ENCODE measurements around the gene TCERG1L.

Gene TCERG1L

DNA sequence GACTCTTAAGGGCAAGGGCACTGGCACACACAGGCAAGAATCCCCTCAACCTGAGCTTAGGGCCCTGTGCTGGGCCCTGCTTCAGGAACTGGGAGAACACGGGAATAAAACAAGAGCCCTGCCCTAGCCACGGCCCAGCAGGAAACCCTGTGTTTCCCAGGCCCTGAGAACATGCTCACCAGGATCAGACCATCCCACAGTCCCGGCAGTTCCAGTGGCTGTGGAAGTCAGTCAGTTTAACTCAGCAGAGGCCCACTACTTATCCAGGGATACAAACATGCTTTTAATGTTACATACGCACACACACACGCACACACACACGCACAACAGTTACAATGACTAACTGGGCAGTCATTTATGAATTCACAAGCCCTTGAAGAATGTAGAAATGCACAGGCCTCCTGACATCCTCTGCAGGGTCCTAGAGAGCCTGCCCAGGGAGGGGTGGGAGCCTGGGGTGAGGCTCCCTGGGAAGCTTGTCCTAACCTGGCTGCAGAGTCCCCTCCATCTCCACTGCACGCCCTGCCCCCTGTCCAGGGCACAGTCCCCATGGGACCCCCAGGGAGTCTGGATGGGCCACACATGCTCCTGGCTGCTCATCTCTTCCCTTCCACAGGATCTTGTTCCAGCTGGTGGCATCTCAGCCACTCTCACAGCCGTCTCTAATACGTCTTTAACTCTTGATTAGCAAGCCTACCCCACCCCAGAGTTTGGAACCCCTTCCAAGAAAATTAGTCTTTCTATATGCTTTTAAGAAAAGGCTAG is 97.6 kb downstream of the TCERG1L start:
- Histone ChIP-seq H3K36me3 (ENCODE audit: control insufficient read depth, insufficient read depth, low read length) (no peaks in the 10 kb centered on the region), H3K9me3 (ENCODE audit: control insufficient read depth, low read length) (no peaks in the 10 kb centered on the region), H3K4me3 (ENCODE audit: low read depth, low read length) (no peak overlapping the region), H3K9ac (no peak overlapping the region), H2AFZ (no peak overlapping the region), H3K27me3 (ENCODE audit: control insufficient read depth, insufficient read depth, low read length) (no peaks in the 10 kb centered on the region), H3K4me1 (peaks cover 7% of the 10 kb centered on the region), H3K27ac (no peak overlapping the region), H3K79me2 (no peaks in the 10 kb centered on the region), H3K4me2 (ENCODE audit: low read length) (no peak overlapping the region)
- TF ChIP-seq, protein P1, sequence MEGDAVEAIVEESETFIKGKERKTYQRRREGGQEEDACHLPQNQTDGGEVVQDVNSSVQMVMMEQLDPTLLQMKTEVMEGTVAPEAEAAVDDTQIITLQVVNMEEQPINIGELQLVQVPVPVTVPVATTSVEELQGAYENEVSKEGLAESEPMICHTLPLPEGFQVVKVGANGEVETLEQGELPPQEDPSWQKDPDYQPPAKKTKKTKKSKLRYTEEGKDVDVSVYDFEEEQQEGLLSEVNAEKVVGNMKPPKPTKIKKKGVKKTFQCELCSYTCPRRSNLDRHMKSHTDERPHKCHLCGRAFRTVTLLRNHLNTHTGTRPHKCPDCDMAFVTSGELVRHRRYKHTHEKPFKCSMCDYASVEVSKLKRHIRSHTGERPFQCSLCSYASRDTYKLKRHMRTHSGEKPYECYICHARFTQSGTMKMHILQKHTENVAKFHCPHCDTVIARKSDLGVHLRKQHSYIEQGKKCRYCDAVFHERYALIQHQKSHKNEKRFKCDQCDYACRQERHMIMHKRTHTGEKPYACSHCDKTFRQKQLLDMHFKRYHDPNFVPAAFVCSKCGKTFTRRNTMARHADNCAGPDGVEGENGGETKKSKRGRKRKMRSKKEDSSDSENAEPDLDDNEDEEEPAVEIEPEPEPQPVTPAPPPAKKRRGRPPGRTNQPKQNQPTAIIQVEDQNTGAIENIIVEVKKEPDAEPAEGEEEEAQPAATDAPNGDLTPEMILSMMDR (IDR thresholded peaks at IDR 0.05): no peak

DNA sequence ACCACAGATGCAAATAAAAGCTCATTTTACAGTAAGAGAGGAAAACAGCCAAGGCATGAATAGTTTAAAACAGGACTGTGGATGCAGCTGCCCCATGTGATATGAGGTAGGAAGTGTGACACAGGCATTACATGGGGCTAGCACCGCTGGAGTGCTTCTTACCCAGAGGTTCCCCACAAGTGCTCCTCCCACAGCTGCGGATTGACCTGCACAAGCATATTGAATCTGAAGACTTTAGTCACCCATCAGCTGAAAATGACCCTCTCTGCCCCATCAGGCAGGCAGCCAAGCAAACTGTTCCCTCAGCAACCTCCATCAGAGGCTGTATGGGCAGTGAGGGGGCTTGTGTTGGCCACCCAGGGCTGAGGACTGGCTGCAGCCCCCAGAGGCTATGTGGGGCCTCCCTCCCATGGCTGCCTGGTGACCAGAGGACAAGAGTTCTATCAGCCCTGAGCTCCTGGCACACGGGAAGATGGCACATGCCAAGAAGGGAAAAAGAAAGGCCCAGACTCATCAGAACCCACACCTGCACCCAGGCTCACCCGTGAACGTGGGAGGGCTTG is 98.7 kb downstream of the TCERG1L start:
- Histone ChIP-seq H3K4me3 (ENCODE audit: low read depth, low read length) (no peak overlapping the region), H3K9ac (no peak overlapping the region), H3K27ac (no peak overlapping the region)

DNA sequence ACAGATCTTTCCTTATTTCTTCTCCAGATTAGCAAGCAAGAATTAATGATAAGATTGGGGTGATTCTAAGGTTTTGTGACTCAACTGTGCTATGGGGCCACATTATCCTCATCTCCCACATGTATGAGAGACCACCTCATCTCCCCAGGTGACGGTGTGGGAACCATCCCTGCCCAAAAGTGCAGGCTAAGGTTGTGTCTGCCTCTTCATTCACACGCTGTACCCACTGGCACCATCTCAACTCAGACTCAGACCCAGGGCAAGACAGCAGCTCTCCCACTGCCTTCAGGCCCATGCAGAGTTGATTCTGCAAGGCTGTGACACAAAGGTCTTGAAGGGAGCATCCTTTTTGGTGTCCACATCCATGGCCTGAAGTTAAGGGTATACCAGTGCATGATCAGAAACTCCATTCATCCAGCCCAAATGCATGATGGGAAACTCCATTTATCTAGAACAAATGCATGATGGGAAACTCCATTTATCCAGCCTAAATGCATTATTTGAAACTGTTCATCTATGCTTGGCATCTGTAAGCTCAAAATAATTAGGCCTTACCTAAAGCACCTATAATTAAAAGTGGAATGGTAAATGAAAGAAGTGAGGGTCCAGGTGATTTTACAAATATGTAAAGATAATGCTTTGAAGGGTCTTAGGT is 99.4 kb downstream of the TCERG1L start:
- no peak overlapping the region for H3K4me2 ChIP-seq (ENCODE audit: low read length)
- peaks cover 7% of the 10 kb centered on the region for H3K4me1 ChIP-seq
- no peaks in the 10 kb centered on the region for H3K27me3 ChIP-seq (ENCODE audit: control insufficient read depth, insufficient read depth, low read length)
- H3K9ac ChIP-seq: no peak overlapping the region
- H3K4me3 ChIP-seq (ENCODE audit: low read depth, low read length): no peak overlapping the region
- no peaks in the 10 kb centered on the region for H3K79me2 ChIP-seq
- peak overlapping the region; percentile 69 for H2AFZ ChIP-seq
- no peak overlapping the region for H3K27ac ChIP-seq
- TF ChIP-seq, protein P1 (IDR thresholded peaks at IDR 0.05): no peak
- H3K36me3 ChIP-seq (ENCODE audit: control insufficient read depth, insufficient read depth, low read length): no peaks in the 10 kb centered on the region
- no peaks in the 10 kb centered on the region for H3K9me3 ChIP-seq (ENCODE audit: control insufficient read depth, low read length)

More for the DNA sequence above, 98.7 kb downstream of the TCERG1L start:
- Histone ChIP-seq H3K36me3 (ENCODE audit: control insufficient read depth, insufficient read depth, low read length) (no peaks in the 10 kb centered on the region), H2AFZ (no peak overlapping the region), H3K4me2 (ENCODE audit: low read length) (no peak overlapping the region), H3K27me3 (ENCODE audit: control insufficient read depth, insufficient read depth, low read length) (no peaks in the 10 kb centered on the region), H3K4me1 (peaks cover 7% of the 10 kb centered on the region), H3K79me2 (no peaks in the 10 kb centered on the region), H3K9me3 (ENCODE audit: control insufficient read depth, low read length) (no peaks in the 10 kb centered on the region)
- TF ChIP-seq, protein P1 (IDR thresholded peaks at IDR 0.05): no peak

DNA sequence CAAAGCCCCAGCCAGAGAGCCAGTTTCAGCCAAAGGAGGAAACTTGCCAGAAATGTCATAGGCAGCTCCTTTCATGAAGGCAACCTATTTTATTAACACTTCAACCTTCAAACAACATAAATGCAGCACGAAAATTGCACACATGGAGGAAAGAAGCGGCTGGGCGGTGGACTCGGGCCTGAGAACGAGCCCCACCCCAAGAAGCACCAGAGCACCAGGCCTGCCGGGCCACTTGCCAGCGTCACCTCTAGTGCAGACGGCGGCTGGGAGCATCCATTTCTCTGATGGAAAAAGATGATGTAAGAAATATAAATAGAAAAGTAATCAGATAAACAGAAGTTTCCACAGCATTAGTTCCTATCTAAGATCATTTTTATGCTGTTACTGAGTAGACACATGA is 100.0 kb downstream of the TCERG1L start:
- Histone ChIP-seq H3K79me2 (no peaks in the 10 kb centered on the region), H3K4me3 (ENCODE audit: low read depth, low read length) (no peak overlapping the region), H3K9me3 (ENCODE audit: control insufficient read depth, low read length) (no peaks in the 10 kb centered on the region), H3K9ac (no peak overlapping the region), H3K4me1 (peaks cover 7% of the 10 kb centered on the region), H3K4me2 (ENCODE audit: low read length) (no peak overlapping the region), H3K27ac (no peak overlapping the region), H2AFZ (peak overlapping the region; percentile 69), H3K36me3 (ENCODE audit: control insufficient read depth, insufficient read depth, low read length) (no peaks in the 10 kb centered on the region), H3K27me3 (ENCODE audit: control insufficient read depth, insufficient read depth, low read length) (no peaks in the 10 kb centered on the region)
- TF ChIP-seq, protein P1 (IDR thresholded peaks at IDR 0.05): no peak
